Measurements from ENCODE around the gene CDK4. TPM values are rescaled to one million over a fixed set of nuclear protein-coding genes. Genes with fewer than 3 reads are reported as not detected.

Gene CDK4
- total RNA-seq, 4 donors from 2014 or later, result 95.2 to 137 (median 113) TPM

DNA sequence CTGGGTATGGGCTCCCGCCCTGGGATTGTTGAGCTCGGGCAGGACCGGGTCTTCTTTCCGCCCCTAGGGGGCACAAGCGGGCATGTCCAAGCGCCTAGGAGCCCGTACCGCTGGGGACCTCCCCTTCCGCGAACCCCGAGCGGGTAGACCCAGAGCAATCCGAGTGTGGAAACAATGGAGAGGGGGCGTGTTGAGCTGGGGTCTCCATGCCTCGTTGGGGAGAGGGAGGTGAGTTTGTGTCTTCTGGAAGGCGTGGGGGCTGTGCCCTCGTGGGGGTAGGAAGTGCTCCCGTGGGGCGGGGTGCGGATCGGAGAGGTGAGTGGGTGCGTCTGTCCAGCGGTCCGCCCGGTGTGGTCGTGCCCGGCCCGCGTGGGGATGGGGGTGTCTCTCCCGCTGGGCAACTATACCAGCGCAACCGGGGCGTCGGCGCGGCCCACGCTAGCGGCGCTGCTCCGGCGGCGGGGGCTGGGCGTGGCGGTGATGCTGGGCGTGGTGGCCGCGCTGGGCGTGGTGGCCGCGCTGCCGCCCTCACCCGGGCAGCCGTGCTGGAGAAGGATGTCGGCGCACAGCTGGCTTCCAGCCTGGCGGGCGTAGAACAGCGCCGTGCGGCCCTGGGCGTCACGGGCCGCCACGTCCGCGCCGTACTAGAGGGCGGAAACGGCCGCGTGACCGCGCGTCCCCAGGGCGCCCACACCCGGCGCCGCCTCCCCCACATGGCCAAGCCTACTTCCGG is 25.8 kb downstream of the CDK4 start:
- Histone ChIP-seq H3K9me3 (no peaks in the 10 kb centered on the region), H3K36me3 (no peaks in the 10 kb centered on the region), H3K4me1 (peaks cover 9 to 24% of the 10 kb centered on the region in 2 donors), H3K27ac (no peak overlapping the region), H3K4me3 (replicated peaks in 1 of 3) (peak overlapping the region in 2 of 3 donors; percentile 12 to 42), H3K27me3 (no peaks in the 10 kb centered on the region)
- TF ChIP-seq, protein P1, sequence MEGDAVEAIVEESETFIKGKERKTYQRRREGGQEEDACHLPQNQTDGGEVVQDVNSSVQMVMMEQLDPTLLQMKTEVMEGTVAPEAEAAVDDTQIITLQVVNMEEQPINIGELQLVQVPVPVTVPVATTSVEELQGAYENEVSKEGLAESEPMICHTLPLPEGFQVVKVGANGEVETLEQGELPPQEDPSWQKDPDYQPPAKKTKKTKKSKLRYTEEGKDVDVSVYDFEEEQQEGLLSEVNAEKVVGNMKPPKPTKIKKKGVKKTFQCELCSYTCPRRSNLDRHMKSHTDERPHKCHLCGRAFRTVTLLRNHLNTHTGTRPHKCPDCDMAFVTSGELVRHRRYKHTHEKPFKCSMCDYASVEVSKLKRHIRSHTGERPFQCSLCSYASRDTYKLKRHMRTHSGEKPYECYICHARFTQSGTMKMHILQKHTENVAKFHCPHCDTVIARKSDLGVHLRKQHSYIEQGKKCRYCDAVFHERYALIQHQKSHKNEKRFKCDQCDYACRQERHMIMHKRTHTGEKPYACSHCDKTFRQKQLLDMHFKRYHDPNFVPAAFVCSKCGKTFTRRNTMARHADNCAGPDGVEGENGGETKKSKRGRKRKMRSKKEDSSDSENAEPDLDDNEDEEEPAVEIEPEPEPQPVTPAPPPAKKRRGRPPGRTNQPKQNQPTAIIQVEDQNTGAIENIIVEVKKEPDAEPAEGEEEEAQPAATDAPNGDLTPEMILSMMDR (IDR thresholded peaks at IDR 0.05), result peak in 4 of 6 experiments; percentile 16 to 57 (median 32)
- no peak for TF ChIP-seq POLR2A (IDR thresholded peaks at IDR 0.05)
- WGBS, 2 donors, result 19% methylated on average over 7 to 44 of the region's 79 CpGs
- intact Hi-C loops (cut with DNase I), result no loop called here
- DNase-seq, result peak; percentile 55 to 62

DNA sequence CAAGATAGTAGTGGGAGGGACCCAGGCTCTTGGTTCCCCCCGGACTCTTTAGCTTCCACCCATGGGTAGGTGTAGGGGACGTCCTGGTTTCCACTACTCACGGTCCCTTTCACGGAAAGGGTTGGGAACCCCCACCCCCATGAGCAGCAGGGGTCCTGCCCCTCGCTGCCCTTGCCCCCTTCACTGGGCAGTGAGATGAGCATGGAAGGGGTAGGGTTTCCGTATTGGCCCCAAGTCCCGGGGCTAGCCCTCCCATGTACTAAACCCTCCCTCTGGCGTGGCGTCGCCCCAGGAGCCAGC is 26.3 kb downstream of the CDK4 start:
- no peak overlapping the region for H3K27ac ChIP-seq
- DNase-seq, result no peak
- peaks cover 1 to 5% of the 10 kb centered on the region in 2 donors for H3K36me3 ChIP-seq
- no peak for TF ChIP-seq POLR2A (IDR thresholded peaks at IDR 0.05)
- TF ChIP-seq, protein P1 (IDR thresholded peaks at IDR 0.05), result no peak
- no peaks in the 10 kb centered on the region for H3K9me3 ChIP-seq
- no peak overlapping the region for H3K4me3 ChIP-seq (replicated peaks in 1 of 3)
- intact Hi-C loops (cut with DNase I), result no loop called here
- no peaks in the 10 kb centered on the region for H3K27me3 ChIP-seq
- peaks cover 9 to 24% of the 10 kb centered on the region in 2 donors for H3K4me1 ChIP-seq
- WGBS, 2 donors, result 12 to 35% methylated on average over 4 to 8 of the region's 10 CpGs

DNA sequence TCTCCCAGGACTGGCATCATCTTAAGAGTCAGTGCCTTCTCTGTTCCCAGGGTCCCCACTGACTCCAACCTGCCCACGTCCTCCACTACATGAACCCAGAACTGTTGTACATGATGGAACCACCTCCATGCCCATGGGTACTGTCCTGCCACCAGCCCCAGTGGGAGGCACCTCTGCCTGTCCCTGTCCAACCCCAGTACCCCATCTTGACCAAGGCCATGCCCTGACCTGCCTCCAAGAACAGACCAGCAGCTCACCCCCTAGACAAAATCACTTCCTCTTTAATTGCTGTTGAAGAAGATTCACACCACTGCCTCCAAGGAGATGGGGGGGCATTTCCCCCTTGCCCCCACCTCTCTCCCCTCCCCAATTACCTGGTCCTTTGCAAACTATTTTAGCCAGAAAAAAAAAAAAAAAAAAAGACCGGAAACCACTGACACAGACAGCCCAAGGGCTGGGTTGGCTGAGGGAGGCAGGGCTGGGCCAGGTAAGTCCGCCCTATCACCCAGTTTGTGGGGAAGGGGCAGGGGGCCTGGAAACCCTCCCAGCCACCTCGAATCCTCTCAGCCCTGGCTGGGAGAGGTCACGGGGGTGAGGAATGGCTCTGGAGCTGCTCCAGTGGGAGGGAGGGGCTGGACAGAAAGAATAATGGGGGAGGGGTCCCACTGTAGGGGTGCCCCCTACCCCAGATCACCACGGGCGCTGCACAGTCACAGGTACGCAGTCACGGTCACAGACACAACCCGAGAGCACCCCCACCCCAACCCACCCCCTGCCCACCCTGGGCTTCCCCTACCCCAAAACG is 27.0 kb downstream of the CDK4 start:
- intact Hi-C loops (cut with DNase I), result no loop called here
- peaks cover 8 to 12% of the 10 kb centered on the region in 2 donors for H3K36me3 ChIP-seq
- 43 to 60% methylated on average over 5 to 10 of the region's 11 CpGs for WGBS, 2 donors
- no peaks in the 10 kb centered on the region for H3K9me3 ChIP-seq
- no peak for DNase-seq
- H3K4me3 ChIP-seq (replicated peaks in 1 of 3), result no peak overlapping the region
- peaks cover 9 to 24% of the 10 kb centered on the region in 2 donors for H3K4me1 ChIP-seq
- TF ChIP-seq POLR2A (IDR thresholded peaks at IDR 0.05), result no peak
- TF ChIP-seq, protein P1 (IDR thresholded peaks at IDR 0.05), result no peak
- H3K27ac ChIP-seq, result no peak overlapping the region
- H3K27me3 ChIP-seq, result no peaks in the 10 kb centered on the region

DNA sequence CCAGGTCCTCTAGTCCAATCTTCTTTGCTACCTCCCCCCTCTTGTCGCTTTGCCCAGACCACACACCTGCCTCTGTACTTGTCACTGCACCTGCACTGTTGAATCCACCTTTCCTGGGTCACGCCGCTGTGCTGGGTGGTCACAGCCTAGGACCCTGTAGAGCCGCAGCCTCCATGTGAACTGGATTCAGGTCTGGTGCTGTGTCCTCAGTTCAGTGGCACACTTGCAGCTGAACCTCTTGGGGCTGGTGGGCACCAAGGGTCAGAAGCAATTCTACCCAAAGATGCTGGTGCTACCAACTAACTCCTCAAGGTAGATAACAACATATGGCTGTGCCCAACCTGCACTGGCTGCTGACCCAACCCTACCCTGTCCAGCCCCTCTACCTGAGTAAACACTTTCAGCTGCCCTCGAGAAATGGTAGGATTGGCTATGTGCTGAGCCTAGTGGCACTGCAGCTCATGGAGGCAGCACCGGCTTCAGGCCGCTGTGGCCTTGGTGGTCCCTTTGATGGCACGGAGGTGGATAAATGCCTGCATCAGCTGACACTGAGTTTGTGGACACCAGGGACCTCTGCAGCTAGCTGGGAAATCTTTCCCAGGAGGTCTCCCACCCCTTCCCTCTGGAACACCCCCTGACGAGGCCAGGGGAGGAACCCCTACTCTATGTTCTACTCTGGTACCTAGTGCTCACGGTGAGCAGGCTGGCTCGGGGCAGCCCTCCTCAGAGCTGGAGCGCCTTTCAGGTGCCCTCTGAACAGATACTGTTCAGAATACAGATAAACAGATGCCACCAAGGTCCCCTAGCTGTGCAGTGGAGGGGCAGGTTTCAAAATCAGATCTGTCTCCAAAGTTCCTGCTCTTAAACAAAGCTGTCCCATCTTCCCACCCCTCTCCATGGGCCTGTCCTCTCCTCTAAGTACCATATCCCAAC is 27.8 kb downstream of the CDK4 start:
- peaks cover 17 to 20% of the 10 kb centered on the region in 2 donors for H3K36me3 ChIP-seq
- intact Hi-C loops (cut with DNase I), result no loop called here
- no peak for TF ChIP-seq POLR2A (IDR thresholded peaks at IDR 0.05)
- TF ChIP-seq, protein P1 (IDR thresholded peaks at IDR 0.05), result no peak
- no peak overlapping the region for H3K4me3 ChIP-seq (replicated peaks in 1 of 3)
- WGBS, 2 donors, result 83 to 84% methylated on average over 9 to 12 of the region's 12 CpGs
- no peaks in the 10 kb centered on the region for H3K27me3 ChIP-seq
- no peaks in the 10 kb centered on the region for H3K9me3 ChIP-seq
- H3K4me1 ChIP-seq, result peaks cover 9 to 24% of the 10 kb centered on the region in 2 donors
- H3K27ac ChIP-seq, result no peak overlapping the region
- no peak for DNase-seq

Measured in thyroid gland (tissue), 4 donors.